ENCODE results near the gene RGPD3. TPM values are rescaled to one million over a fixed set of nuclear protein-coding genes. Genes with fewer than 3 reads are reported as not detected.
"Not testable (repeated sequence)": the region's sequence is repeated elsewhere in the genome, so short reads cannot be mapped to it uniquely, and the experiment has no call there.

The RGPD3 gene
- total and polyA plus RNA-seq, 4 donors: 0.07 to 0.85 (median 0.36) TPM

- H3K9ac ChIP-seq (ENCODE audit: low read depth in 1 of 2, low read length in 2 of 2); H3K27ac ChIP-seq (ENCODE audit: low read depth in 1 of 2, low read length in 2 of 2); H3K4me1 ChIP-seq (ENCODE audit: control insufficient read depth in 4 of 4, insufficient read depth in 4 of 4, low read length in 3 of 4); H3K4me3 ChIP-seq (ENCODE audit: low read depth in 1 of 3, low read length in 3 of 3); H3K27me3 ChIP-seq (ENCODE audit: control insufficient read depth in 4 of 4, insufficient read depth in 4 of 4, low read length in 3 of 4); H3K36me3 ChIP-seq (ENCODE audit: control insufficient read depth in 4 of 4, insufficient read depth in 3 of 4, low read depth in 1 of 4, low read length in 3 of 4); H3K9me3 ChIP-seq (ENCODE audit: control insufficient read depth in 4 of 4, low read length in 3 of 4); DNase-seq (ENCODE audit: low spot score): not testable (repeated sequence)
- no CpG with 5 or more reads among the region's 1 CpG for WGBS
Observed at GRCh38 chr2:106479563-106479962, 11.3 kb upstream of the RGPD3 start.

GRCh38 chr2:106477647-106478046, 9.4 kb upstream of the RGPD3 start:
- H3K9me3 ChIP-seq (ENCODE audit: control insufficient read depth in 4 of 4, low read length in 3 of 4); DNase-seq (ENCODE audit: low spot score); H3K9ac ChIP-seq (ENCODE audit: low read depth in 1 of 2, low read length in 2 of 2); H3K27me3 ChIP-seq (ENCODE audit: control insufficient read depth in 4 of 4, insufficient read depth in 4 of 4, low read length in 3 of 4); H3K4me1 ChIP-seq (ENCODE audit: control insufficient read depth in 4 of 4, insufficient read depth in 4 of 4, low read length in 3 of 4); H3K36me3 ChIP-seq (ENCODE audit: control insufficient read depth in 4 of 4, insufficient read depth in 3 of 4, low read depth in 1 of 4, low read length in 3 of 4); H3K4me3 ChIP-seq (ENCODE audit: low read depth in 1 of 3, low read length in 3 of 3); H3K27ac ChIP-seq (ENCODE audit: low read depth in 1 of 2, low read length in 2 of 2): not testable (repeated sequence)
- WGBS: 95% methylated on average over 1 of the region's 4 CpGs

DNA sequence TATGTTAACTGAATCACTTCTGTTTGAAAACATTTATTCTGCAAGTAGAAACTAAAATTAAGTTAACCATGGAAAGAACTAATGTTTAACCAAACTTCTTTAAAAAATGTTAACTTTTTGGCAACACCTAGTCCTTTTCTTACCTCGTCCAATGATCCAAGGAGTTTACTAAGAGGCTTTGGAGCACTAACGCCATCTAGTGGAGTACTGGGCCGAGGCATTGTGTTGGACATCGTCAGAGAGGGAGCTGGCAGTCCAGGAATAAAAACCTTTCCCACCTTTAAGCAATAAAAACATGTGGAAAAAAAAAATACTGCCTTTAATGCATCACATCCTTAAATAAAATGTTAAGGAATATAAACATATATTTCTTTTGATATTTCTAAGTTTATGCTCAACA, 2.4 kb upstream of the RGPD3 start:
- 1% methylated on average over 4 of the region's 4 CpGs for WGBS
- H3K4me1 ChIP-seq (ENCODE audit: control insufficient read depth in 4 of 4, insufficient read depth in 4 of 4, low read length in 3 of 4); H3K27ac ChIP-seq (ENCODE audit: low read depth in 1 of 2, low read length in 2 of 2); H3K9me3 ChIP-seq (ENCODE audit: control insufficient read depth in 4 of 4, low read length in 3 of 4); DNase-seq (ENCODE audit: low spot score); H3K36me3 ChIP-seq (ENCODE audit: control insufficient read depth in 4 of 4, insufficient read depth in 3 of 4, low read depth in 1 of 4, low read length in 3 of 4); H3K27me3 ChIP-seq (ENCODE audit: control insufficient read depth in 4 of 4, insufficient read depth in 4 of 4, low read length in 3 of 4); H3K4me3 ChIP-seq (ENCODE audit: low read depth in 1 of 3, low read length in 3 of 3); H3K9ac ChIP-seq (ENCODE audit: low read depth in 1 of 2, low read length in 2 of 2): not testable (repeated sequence)
- peak; percentile 43 to 52 for TF ChIP-seq RAD21 (IDR thresholded peaks at IDR 0.05)

DNA sequence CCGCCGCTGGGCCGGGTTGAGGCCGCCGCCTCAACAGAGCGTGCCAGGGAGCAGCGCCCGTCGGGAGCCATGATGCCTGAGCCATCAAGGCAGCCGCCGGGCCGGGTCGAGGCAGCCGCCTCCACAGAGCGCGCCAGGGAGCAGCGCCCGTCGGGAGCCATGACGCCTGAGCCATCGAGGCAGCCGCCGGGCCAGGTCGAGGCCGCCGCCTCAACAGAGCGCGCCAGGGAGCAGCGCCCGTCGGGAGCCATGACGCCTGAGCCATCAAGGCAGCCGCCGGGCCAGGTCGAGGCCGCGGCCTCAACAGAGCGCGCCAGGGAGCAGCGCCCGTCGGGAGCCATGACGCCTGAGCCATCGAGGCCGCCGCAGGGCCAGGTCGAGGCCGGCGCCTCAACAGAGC, 697 bp downstream of the RGPD3 start:
- H3K27ac ChIP-seq (ENCODE audit: low read depth in 1 of 2, low read length in 2 of 2); H3K4me1 ChIP-seq (ENCODE audit: control insufficient read depth in 4 of 4, insufficient read depth in 4 of 4, low read length in 3 of 4); H3K4me3 ChIP-seq (ENCODE audit: low read depth in 1 of 3, low read length in 3 of 3); H3K9me3 ChIP-seq (ENCODE audit: control insufficient read depth in 4 of 4, low read length in 3 of 4); DNase-seq (ENCODE audit: low spot score); H3K9ac ChIP-seq (ENCODE audit: low read depth in 1 of 2, low read length in 2 of 2); H3K36me3 ChIP-seq (ENCODE audit: control insufficient read depth in 4 of 4, insufficient read depth in 3 of 4, low read depth in 1 of 4, low read length in 3 of 4); H3K27me3 ChIP-seq (ENCODE audit: control insufficient read depth in 4 of 4, insufficient read depth in 4 of 4, low read length in 3 of 4): not testable (repeated sequence)
- 93% methylated on average over 46 of the region's 49 CpGs for WGBS

DNA sequence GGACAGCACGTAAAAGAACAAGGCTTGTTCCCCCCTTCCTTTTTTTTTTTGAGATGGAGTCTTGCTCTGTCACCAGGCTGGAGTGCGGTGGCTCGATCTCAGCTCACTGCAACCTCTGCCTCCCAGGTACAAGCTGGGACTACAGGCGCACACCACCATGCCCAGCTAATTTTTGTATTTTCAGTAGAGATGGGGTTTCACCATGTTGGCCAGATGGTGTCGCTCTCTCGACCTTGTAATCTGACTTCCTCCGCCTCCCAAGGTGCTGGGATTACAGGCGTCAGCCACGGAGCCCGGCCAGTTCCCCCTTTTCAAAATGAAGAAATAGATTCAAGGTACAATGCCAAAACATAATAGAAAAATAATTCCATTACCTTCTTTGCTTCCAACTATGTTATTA, 6.3 kb downstream of the RGPD3 start:
- not testable (repeated sequence) for H3K9ac ChIP-seq (ENCODE audit: low read depth in 1 of 2, low read length in 2 of 2); H3K4me3 ChIP-seq (ENCODE audit: low read depth in 1 of 3, low read length in 3 of 3); DNase-seq (ENCODE audit: low spot score); H3K36me3 ChIP-seq (ENCODE audit: control insufficient read depth in 4 of 4, insufficient read depth in 3 of 4, low read depth in 1 of 4, low read length in 3 of 4); H3K9me3 ChIP-seq (ENCODE audit: control insufficient read depth in 4 of 4, low read length in 3 of 4); H3K27me3 ChIP-seq (ENCODE audit: control insufficient read depth in 4 of 4, insufficient read depth in 4 of 4, low read length in 3 of 4); H3K27ac ChIP-seq (ENCODE audit: low read depth in 1 of 2, low read length in 2 of 2); H3K4me1 ChIP-seq (ENCODE audit: control insufficient read depth in 4 of 4, insufficient read depth in 4 of 4, low read length in 3 of 4)
- WGBS: 57% methylated on average over 10 of the region's 10 CpGs
- TF ChIP-seq RAD21 (IDR thresholded peaks at IDR 0.05): peak in 1 of 2 donors; percentile 6

DNA sequence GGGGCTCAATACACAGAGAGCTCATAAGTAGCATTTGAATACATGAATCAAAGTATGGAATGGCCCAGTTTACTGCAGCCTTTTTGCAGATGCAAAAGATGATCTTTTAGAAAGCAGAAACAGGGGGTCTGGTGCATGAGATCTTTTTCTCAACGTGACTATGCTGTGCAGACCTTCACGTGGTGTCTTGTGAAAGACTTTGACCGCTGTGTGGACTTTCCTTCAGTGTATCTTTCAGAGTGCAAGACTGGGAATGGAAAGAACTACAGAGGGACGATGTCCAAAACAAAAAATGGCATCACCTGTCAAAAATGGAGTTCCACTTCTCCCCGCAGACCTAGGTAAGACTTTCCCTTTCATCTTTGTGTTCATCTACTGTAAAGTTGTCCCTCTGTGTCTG, 77.5 kb downstream of the RGPD3 start:
- H3K9ac ChIP-seq (ENCODE audit: low read depth in 1 of 2, low read length in 2 of 2); H3K27ac ChIP-seq (ENCODE audit: low read depth in 1 of 2, low read length in 2 of 2); H3K9me3 ChIP-seq (ENCODE audit: control insufficient read depth in 4 of 4, low read length in 3 of 4); H3K4me1 ChIP-seq (ENCODE audit: control insufficient read depth in 4 of 4, insufficient read depth in 4 of 4, low read length in 3 of 4); H3K4me3 ChIP-seq (ENCODE audit: low read depth in 1 of 3, low read length in 3 of 3); DNase-seq (ENCODE audit: low spot score); H3K36me3 ChIP-seq (ENCODE audit: control insufficient read depth in 4 of 4, insufficient read depth in 3 of 4, low read depth in 1 of 4, low read length in 3 of 4); H3K27me3 ChIP-seq (ENCODE audit: control insufficient read depth in 4 of 4, insufficient read depth in 4 of 4, low read length in 3 of 4): not testable (repeated sequence)
- TF ChIP-seq RXRA (IDR thresholded peaks at IDR 0.05) (peak; percentile 14 to 53), SP1 (IDR thresholded peaks at IDR 0.05) (peak; percentile 15), HNF4G (IDR thresholded peaks at IDR 0.05) (peak; percentile 19), HNF4A (conservative IDR thresholded peaks at IDR 0.05) (peak; percentile 49 to 69), YY1 (IDR thresholded peaks at IDR 0.05) (peak; percentile 37)
- WGBS: 52% methylated on average over 5 of the region's 5 CpGs

Measured in liver (tissue), 9 donors.